GM15510 (cell line): Measurements from ENCODE around the gene PER1.

ENCODE experiments used
- POLR2A ChIP-seq: IDR thresholded peaks from 3 replicates; pipeline ENCODE4 v1.6.1; 2011; ENCODE audit warnings: borderline replicate concordance; ENCODE audit not compliant: insufficient read length; ENCODE audit errors: extremely low read depth

Gene PER1

GRCh38 chr17:8142887-8143580, 9.2 kb downstream of the PER1 start:
- no peak for TF ChIP-seq POLR2A

- no peak for TF ChIP-seq POLR2A
These were observed 9.9 kb downstream of the PER1 start for GRCh38 chr17:8142158-8142886.

GRCh38 chr17:8141741-8142140, 10.5 kb downstream of the PER1 start:
- no peak for TF ChIP-seq POLR2A

- no peak for TF ChIP-seq POLR2A
These were observed 11.2 kb downstream of the PER1 start for GRCh38 chr17:8141045-8141444.

GRCh38 chr17:8140065-8141029, 11.9 kb downstream of the PER1 start:
- TF ChIP-seq POLR2A: no peak

- TF ChIP-seq POLR2A: peak; percentile 60
These were observed 13.4 kb downstream of the PER1 start for GRCh38 chr17:8138672-8139371.

- TF ChIP-seq POLR2A: no peak
These were observed 13.9 kb downstream of the PER1 start for GRCh38 chr17:8138374-8138671.

- no peak for TF ChIP-seq POLR2A
These were observed 14.4 kb downstream of the PER1 start for GRCh38 chr17:8137645-8138373.

GRCh38 chr17:8133941-8134340, 18.3 kb downstream of the PER1 start:
- no peak for TF ChIP-seq POLR2A

GRCh38 chr17:8133399-8133798, 18.8 kb downstream of the PER1 start:
- no peak for TF ChIP-seq POLR2A

GRCh38 chr17:8131844-8132441, 20.3 kb downstream of the PER1 start:
- no peak for TF ChIP-seq POLR2A

GRCh38 chr17:8128125-8128784, 23.9 kb downstream of the PER1 start:
- TF ChIP-seq POLR2A: no peak

GRCh38 chr17:8126491-8127066, 25.6 kb downstream of the PER1 start:
- peak; percentile 43 for TF ChIP-seq POLR2A
